Naive thymus-derived CD4-positive, alpha-beta T cell (primary cell): ENCODE results near the gene QSOX2. TPM values are rescaled to one million over a fixed set of nuclear protein-coding genes. Genes with fewer than 3 reads are reported as not detected.
A peak's percentile ranks its signal among the peaks of the same experiment; 100 is the strongest.

ENCODE experiments used
- ATAC-seq: fragments of 150-1000 bp; cut with Tn5 transposase; 2 replicates; pipeline ENCODE4 v1.10.0; 2021; ENCODE audit warnings: mild to moderate bottlenecking, moderate library complexity
- CTCF ChIA-PET: fragments of 350-600 bp; sonication (Branson Sonifier 250); formaldehyde crosslinking; loops from one replicate; lab custom pipeline; 2021; ENCODE audit warnings: antibody characterized with exemption; lab: Charles Lee
- POLR2A ChIA-PET: fragments of 350-600 bp; sonication (Branson Sonifier 250); formaldehyde crosslinking; loops from one replicate; lab custom pipeline; 2021; ENCODE audit warnings: antibody characterized with exemption, inconsistent platforms; lab: Charles Lee
- DNase-seq, 9 donors: peaks; one replicate each; pipeline versions ENCODE4 v3.0.0 to v3.0.0-alpha.2; 2020 to 2022; ENCODE audit warnings: mixed read lengths in 1 of 9
- H3K27ac ChIP-seq: one replicate; pipeline ENCODE4 v1.7.0; 2013; ENCODE audit warnings: mild to moderate bottlenecking, low read depth, low read length, moderate library complexity
- H3K27me3 ChIP-seq, 2 donors: one replicate each; pipeline ENCODE4 v1.7.0; 2013; ENCODE audit warnings: low read length in 2 of 2, mild to moderate bottlenecking in 2 of 2, moderate library complexity in 2 of 2; ENCODE audit not compliant: control insufficient read depth in 2 of 2, insufficient read depth in 2 of 2
- H3K36me3 ChIP-seq, 3 experiments: 1 replicate in 2 of 3; 2 replicates in 1 of 3; pipeline ENCODE4 v1.7.0; 2013; ENCODE audit warnings: low read length in 3 of 3, mild to moderate bottlenecking in 3 of 3, moderate library complexity in 1 of 3; ENCODE audit not compliant: insufficient read depth in 3 of 3, control insufficient read depth in 2 of 3
- H3K4me1 ChIP-seq, 2 donors: one replicate each; pipeline ENCODE4 v1.7.0; 2013; ENCODE audit warnings: low read length in 2 of 2, mild to moderate bottlenecking in 2 of 2, moderate library complexity in 1 of 2; ENCODE audit not compliant: control insufficient read depth in 2 of 2, insufficient read depth in 2 of 2
- H3K4me3 ChIP-seq: 2 replicates; pipeline ENCODE4 v1.7.0; 2013; ENCODE audit warnings: mild to moderate bottlenecking, low read length
- H3K9me3 ChIP-seq, 3 experiments: 1 replicate in 2 of 3; 2 replicates in 1 of 3; pipeline ENCODE4 v1.7.0; 2013; ENCODE audit warnings: low read length in 3 of 3; ENCODE audit not compliant: control insufficient read depth in 2 of 3
- H3K27ac Mint-ChIP-seq, 9 donors: one replicate each; pipeline ENCODE4 v1.8.0; 2020 to 2022; ENCODE audit warnings: mixed read lengths in 9 of 9, mild to moderate bottlenecking in 8 of 9, moderate library complexity in 5 of 9, inconsistent platforms in 2 of 9
- H3K27me3 Mint-ChIP-seq, 5 donors: one replicate each; pipeline ENCODE4 v1.8.0; 2021 to 2022; ENCODE audit warnings: mixed read lengths in 5 of 5, mild to moderate bottlenecking in 1 of 5
- H3K36me3 Mint-ChIP-seq, 5 donors: one replicate each; pipeline ENCODE4 v1.8.0; 2020 to 2022; ENCODE audit warnings: mixed read lengths in 5 of 5, mild to moderate bottlenecking in 3 of 5, inconsistent platforms in 1 of 5
- H3K4me1 Mint-ChIP-seq, 7 donors: one replicate each; pipeline ENCODE4 v1.8.0; 2020 to 2022; ENCODE audit warnings: mixed read lengths in 7 of 7, mild to moderate bottlenecking in 3 of 7, inconsistent platforms in 1 of 7
- H3K4me3 Mint-ChIP-seq, 10 donors: one replicate each; pipeline ENCODE4 v1.8.0; 2020 to 2022; ENCODE audit warnings: mild to moderate bottlenecking in 10 of 10, mixed read lengths in 10 of 10, moderate library complexity in 6 of 10, inconsistent platforms in 2 of 10
- H3K9me3 Mint-ChIP-seq, 11 donors: one replicate each; pipeline ENCODE4 v1.8.0; 2020 to 2022; ENCODE audit warnings: mixed read lengths in 11 of 11, mild to moderate bottlenecking in 4 of 11, inconsistent platforms in 1 of 11, moderate library complexity in 1 of 11
- intact Hi-C, 2 donors: fragments of 100-400 bp; cut with micrococcal nuclease; formaldehyde crosslinking; loops; one replicate each; pipeline ENCODE4 v1.15.1; 2023
- polyA plus RNA-seq, 2 donors: library from polyadenylated mRNA; unstranded; fragments of 300-500 nt; fragmentation: Illumina TruSeq; gene quantifications; one replicate each; pipeline ENCODE4 v1.2.3, GENCODE V29; 2021
- total RNA-seq, 6 experiments: library from RNA in 5 of 6; stranded (reverse) in 5 of 6; gene quantifications; 1 replicate in 5 of 6; 2 replicates in 1 of 6; pipeline ENCODE4 v1.2.3 and lab custom pipeline; 2021 to 2026

QSOX2 gene
- total and polyA plus RNA-seq, 7 experiments from 2014 or later = 0.26 to 15.9 (median 11.9) TPM

DNA sequence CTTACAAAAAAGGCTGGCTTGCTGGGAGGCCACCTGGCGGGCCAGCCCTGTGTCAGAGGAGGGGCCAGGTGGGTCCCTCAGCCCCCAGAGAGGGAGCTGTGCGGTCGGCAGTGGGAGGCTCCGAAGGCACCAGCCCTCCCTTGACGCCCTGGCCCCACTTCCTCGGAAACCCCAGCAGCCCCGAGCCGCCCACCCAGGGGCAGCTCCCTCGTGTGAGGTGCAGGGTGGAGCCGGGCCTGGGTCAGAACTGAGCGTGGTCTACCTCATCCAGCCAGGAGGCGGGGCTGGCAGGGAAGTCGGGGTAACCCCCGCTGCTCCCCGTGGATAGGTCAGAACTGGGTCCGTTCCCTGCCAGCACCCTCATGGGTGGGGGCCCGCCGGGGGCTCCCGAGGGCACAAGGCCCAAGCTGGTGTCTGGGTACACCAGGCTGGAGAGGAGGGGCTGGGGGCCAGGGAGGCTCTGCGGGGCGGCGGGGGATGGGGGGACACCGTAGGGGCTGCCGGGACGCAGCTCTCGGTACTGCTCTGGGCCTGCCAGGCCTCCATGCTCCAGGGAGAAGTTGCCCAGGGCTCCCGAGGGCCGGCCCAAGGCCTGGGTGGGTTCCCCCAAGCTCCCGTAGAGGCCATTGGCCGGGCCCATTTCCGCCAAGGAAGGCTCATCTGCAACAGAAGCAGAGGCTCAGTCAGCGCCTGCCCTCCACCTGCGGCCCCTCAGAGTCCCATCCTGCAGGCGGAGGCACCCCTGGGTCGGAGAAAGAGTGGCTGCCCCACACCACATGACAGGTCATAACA, 48.3 kb downstream of the QSOX2 start:
- Histone ChIP-seq H3K9me3 (no peaks in the 10 kb centered on the region), H3K27ac (no peak overlapping the region), H3K4me1 (no peaks in the 10 kb centered on the region), H3K27me3 (peaks cover 0 to 13% of the 10 kb centered on the region in 2 donors), H3K4me3 (no peak overlapping the region), H3K36me3 (no peaks in the 10 kb centered on the region)
- Mint-ChIP-seq H3K36me3 (no peaks in the 10 kb centered on the region), H3K4me1 (peaks cover 0 to 10% (median 4%) of the 10 kb centered on the region in 7 donors), H3K27me3 (peaks cover 21 to 56% (median 30%) of the 10 kb centered on the region in 5 donors), H3K9me3 (peaks cover 0 to 2% (median 0%) of the 10 kb centered on the region in 11 donors), H3K4me3 (no peak overlapping the region), H3K27ac (no peak overlapping the region)
- ChIA-PET CTCF (no interaction called here), POLR2A (no interaction called here)
- ATAC-seq = no peak
- intact Hi-C loops = no loop called here
- DNase-seq = no peak

DNA sequence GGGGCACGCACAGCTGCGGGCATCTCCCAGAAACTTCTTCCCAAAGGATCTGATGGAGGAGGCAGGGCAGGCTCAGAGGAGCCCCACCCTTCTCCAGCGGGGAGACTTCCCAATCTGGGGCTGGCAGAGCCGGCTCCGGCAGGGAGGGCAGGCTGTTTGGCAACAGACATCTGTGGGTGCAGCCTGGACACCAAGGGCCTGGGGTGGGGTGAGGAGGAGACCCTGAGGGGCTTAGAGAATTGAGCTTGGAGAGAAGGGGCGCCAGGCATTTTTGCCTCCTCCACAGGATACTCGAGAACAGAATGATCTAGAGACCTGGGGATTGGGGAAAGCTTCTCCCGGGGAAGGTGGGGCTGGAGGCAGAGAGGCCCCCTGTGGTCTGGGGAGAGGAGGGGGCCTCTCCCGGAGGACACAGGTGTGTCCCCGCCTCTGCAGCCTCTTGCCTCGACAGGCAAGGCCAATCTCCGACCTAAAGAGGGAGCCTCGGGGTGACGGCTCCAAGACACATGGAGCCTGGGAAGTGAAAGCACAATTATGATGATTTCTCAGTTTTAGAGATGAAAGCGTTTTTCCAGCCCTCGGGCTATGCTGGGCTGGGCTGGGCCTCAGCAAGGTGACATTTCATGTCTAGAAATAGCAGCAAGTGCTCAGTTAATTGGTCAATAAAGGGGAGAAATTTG, 49.1 kb downstream of the QSOX2 start:
- peaks cover 21 to 60% (median 34%) of the 10 kb centered on the region in 5 donors for H3K27me3 Mint-ChIP-seq
- no peaks in the 10 kb centered on the region for H3K4me1 ChIP-seq
- peaks cover 0 to 2% (median 0%) of the 10 kb centered on the region in 11 donors for H3K9me3 Mint-ChIP-seq
- no peak overlapping the region for H3K27ac ChIP-seq
- peaks cover 0 to 10% (median 4%) of the 10 kb centered on the region in 7 donors for H3K4me1 Mint-ChIP-seq
- no peak overlapping the region for H3K4me3 ChIP-seq
- ChIA-PET CTCF (no interaction called here), POLR2A (no interaction called here)
- H3K27ac Mint-ChIP-seq = no peak overlapping the region
- DNase-seq = no peak
- ATAC-seq = no peak
- H3K36me3 Mint-ChIP-seq = no peaks in the 10 kb centered on the region
- no peak overlapping the region for H3K4me3 Mint-ChIP-seq
- no peaks in the 10 kb centered on the region for H3K36me3 ChIP-seq
- intact Hi-C loops = no loop called here
- peaks cover 0 to 13% of the 10 kb centered on the region in 2 donors for H3K27me3 ChIP-seq
- H3K9me3 ChIP-seq = no peaks in the 10 kb centered on the region

DNA sequence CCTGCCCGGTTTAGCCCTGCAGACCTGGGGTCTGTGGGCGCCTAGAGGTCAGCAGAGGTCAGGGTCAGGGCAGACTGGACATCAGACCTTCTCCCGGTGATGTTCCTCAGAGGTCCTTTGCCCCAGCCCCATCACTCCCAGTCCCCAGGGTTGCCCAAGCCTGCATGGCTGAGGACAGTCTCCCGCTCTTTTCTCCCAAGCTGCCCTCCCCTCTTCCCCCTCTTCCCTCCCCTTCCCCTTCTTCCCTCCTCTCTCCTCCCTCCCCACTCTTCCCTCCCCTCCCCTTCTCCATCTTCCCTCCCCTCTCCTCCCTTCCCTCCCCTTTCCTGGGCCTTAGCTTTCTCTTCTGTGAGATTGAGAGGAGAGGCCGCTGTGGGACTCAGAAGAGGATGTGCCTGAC, 51.1 kb downstream of the QSOX2 start:
- Histone ChIP-seq H3K4me1 (no peaks in the 10 kb centered on the region), H3K9me3 (no peaks in the 10 kb centered on the region), H3K27ac (no peak overlapping the region), H3K36me3 (no peaks in the 10 kb centered on the region), H3K27me3 (peaks cover 0 to 10% of the 10 kb centered on the region in 2 donors), H3K4me3 (no peak overlapping the region)
- Mint-ChIP-seq H3K4me1 (peaks cover 0 to 10% (median 4%) of the 10 kb centered on the region in 7 donors), H3K4me3 (no peak overlapping the region), H3K9me3 (peaks cover 0 to 2% (median 0%) of the 10 kb centered on the region in 11 donors), H3K27me3 (peaks cover 22 to 60% (median 36%) of the 10 kb centered on the region in 5 donors), H3K27ac (no peak overlapping the region), H3K36me3 (no peaks in the 10 kb centered on the region)
- ChIA-PET CTCF (no interaction called here), POLR2A (no interaction called here)
- DNase-seq (no peak), ATAC-seq (no peak)
- intact Hi-C loops = no loop called here

DNA sequence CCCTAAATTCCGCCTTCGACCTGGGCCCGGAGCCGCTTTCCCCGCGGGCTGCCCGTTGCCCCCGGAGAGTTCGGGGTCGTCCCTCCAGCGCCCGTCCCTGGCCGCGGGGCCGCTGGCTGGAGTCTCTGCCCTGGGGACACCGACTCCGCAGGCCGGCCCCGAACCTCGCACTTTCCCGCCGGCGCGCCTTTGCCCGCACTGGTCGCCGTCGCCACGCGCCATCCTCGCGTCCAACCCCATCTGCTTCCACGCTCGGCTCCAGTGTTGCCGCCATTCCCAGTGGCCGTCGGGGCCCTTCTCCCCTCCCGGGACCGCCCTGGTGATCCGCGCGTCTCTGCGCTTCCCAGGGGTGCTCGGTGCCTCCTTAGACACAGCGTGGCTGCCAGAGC, 51.7 kb downstream of the QSOX2 start:
- no peaks in the 10 kb centered on the region for H3K4me1 ChIP-seq
- Mint-ChIP-seq H3K36me3 (no peaks in the 10 kb centered on the region), H3K9me3 (peaks cover 0 to 2% (median 0%) of the 10 kb centered on the region in 11 donors), H3K4me1 (peaks cover 0 to 10% (median 4%) of the 10 kb centered on the region in 7 donors), H3K4me3 (no peak overlapping the region), H3K27me3 (peaks cover 22 to 56% (median 36%) of the 10 kb centered on the region in 5 donors), H3K27ac (no peak overlapping the region)
- intact Hi-C loops = no loop called here
- POLR2A ChIA-PET = no interaction called here
- peaks cover 0 to 10% of the 10 kb centered on the region in 2 donors for H3K27me3 ChIP-seq
- CTCF ChIA-PET = no interaction called here
- H3K36me3 ChIP-seq = no peaks in the 10 kb centered on the region
- no peak overlapping the region for H3K4me3 ChIP-seq
- no peaks in the 10 kb centered on the region for H3K9me3 ChIP-seq
- ATAC-seq (no peak), DNase-seq (no peak)
- no peak overlapping the region for H3K27ac ChIP-seq

DNA sequence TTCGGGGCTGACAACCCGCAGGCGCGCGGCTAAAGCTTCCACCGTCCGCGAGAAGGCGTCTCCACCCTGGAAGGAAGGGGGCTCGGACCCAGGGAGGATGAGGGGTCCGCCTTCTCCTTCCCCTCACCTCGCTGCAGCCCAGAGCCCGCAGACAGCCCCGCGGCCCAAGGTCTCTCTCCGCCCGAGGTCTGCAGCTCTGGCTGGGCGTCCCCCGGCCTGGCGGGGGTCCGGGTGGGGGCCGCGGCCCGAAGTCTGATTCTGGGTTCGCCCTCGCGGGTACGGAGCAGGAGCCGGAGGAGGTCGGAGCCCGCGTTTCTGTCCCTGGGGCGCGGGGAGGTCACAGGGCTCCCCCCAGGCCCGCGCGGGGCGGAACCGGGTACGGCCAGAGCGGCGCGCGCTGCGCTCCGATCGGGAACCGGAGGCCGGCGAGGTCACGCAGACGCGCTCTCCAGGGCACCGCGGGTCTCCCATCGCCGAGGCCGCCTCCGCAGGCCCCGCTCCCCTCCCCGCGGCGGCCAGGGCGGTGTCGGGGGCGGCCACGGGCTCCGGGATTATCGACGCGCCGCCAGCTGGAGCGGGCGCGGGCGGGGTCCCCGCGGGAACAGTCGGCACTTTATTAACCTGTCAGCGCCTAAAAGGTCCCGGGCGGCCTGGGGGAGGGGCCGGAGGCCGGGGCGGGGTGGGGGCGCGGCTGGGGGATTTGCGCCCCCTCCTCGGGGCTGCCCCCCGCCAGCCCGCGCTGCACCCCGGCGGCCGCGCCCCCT, 52.3 kb downstream of the QSOX2 start:
- ATAC-seq = no peak
- Mint-ChIP-seq H3K4me3 (no peak overlapping the region), H3K4me1 (peaks cover 0 to 10% (median 4%) of the 10 kb centered on the region in 7 donors), H3K27me3 (peaks cover 22 to 54% (median 36%) of the 10 kb centered on the region in 5 donors), H3K36me3 (no peaks in the 10 kb centered on the region), H3K9me3 (peaks cover 0 to 2% (median 0%) of the 10 kb centered on the region in 11 donors), H3K27ac (no peak overlapping the region)
- H3K9me3 ChIP-seq = no peaks in the 10 kb centered on the region
- H3K4me3 ChIP-seq = no peak overlapping the region
- intact Hi-C loops = no loop called here
- H3K4me1 ChIP-seq = no peaks in the 10 kb centered on the region
- peaks cover 0 to 10% of the 10 kb centered on the region in 2 donors for H3K27me3 ChIP-seq
- H3K36me3 ChIP-seq = no peaks in the 10 kb centered on the region
- DNase-seq = no peak
- CTCF ChIA-PET = no interaction called here
- H3K27ac ChIP-seq = no peak overlapping the region
- POLR2A ChIA-PET = no interaction called here

DNA sequence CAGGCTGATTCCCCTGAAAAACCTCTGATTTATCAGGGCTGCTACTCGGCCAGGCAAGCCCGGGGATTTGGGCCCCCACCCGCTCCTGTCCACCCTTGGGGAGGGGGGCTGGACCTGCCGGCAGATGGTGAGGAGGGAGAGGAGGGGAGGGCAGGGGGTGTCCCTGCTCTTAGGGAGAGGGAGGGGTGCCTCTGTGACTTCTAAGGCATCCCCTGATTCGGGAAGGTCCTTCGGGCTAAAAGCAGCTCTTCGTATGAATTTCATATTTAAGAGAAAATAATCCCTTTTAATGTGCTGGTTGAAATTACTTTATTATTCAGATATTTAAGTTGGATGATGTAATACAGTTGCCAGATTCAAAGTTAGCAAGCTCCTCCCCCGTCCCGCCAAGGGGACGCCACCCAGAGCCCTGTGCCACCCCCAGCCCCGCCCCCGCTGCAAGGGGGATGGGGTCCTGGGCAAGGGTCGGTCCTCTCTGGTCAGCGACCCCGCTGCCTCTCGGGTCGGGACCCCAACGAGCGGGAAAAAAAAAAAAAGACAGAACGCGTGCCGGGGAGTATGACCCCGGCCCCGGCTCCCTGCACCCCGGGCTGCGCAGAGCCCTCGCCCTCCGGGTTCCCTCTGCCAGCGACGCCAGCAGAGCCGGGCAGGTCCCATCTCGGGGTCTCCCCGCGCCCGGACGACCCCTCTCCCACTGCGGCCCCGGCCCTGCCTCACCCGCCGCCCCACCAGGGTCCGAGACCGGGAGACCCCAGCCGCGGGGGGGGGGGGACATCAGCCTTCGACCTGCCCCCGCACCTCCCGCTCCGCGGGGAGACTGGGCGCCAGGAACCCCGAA, 53.1 kb downstream of the QSOX2 start:
- H3K27me3 ChIP-seq = peaks cover 0 to 7% of the 10 kb centered on the region in 2 donors
- Mint-ChIP-seq H3K27me3 (peaks cover 28 to 46% (median 30%) of the 10 kb centered on the region in 5 donors), H3K27ac (no peak overlapping the region), H3K36me3 (no peaks in the 10 kb centered on the region), H3K4me3 (peak overlapping the region in 1 of 10 donors; percentile 44), H3K9me3 (peaks cover 0 to 2% (median 0%) of the 10 kb centered on the region in 11 donors), H3K4me1 (peaks cover 0 to 10% (median 4%) of the 10 kb centered on the region in 7 donors)
- intact Hi-C loops = no loop called here
- no peak overlapping the region for H3K27ac ChIP-seq
- H3K4me1 ChIP-seq = no peaks in the 10 kb centered on the region
- no peaks in the 10 kb centered on the region for H3K9me3 ChIP-seq
- POLR2A ChIA-PET = no interaction called here
- no peak overlapping the region for H3K4me3 ChIP-seq
- ATAC-seq = no peak
- CTCF ChIA-PET = no interaction called here
- no peak for DNase-seq
- H3K36me3 ChIP-seq = no peaks in the 10 kb centered on the region
